Colonic mucosa (tissue), 4 donors: Measurements from ENCODE around the gene DLK2. TPM values are rescaled to one million over a fixed set of nuclear protein-coding genes. Genes with fewer than 3 reads are reported as not detected.

ENCODE experiments used
- DNase-seq: peaks from one replicate; pipeline ENCODE4 v3.0.0-alpha.2; 2020
- H3K27ac ChIP-seq: fragments of 200-600 bp; one replicate; pipeline ENCODE4 v1.8.0; 2021
- H3K27me3 ChIP-seq: fragments of 200-600 bp; one replicate; pipeline ENCODE4 v1.8.0; 2021
- H3K36me3 ChIP-seq: fragments of 200-600 bp; one replicate; pipeline ENCODE4 v1.8.0; 2021
- H3K4me1 ChIP-seq: fragments of 200-600 bp; one replicate; pipeline ENCODE4 v1.8.0; 2021; ENCODE audit warnings: mild to moderate bottlenecking
- H3K4me3 ChIP-seq: fragments of 200-600 bp; one replicate; pipeline ENCODE4 v1.8.0; 2021
- H3K9ac ChIP-seq, 2 donors: one replicate each; pipeline ENCODE4 v1.7.0; 2013; ENCODE audit warnings: control low read depth in 2 of 2, low read depth in 2 of 2, low read length in 2 of 2
- H3K9me3 ChIP-seq: fragments of 200-600 bp; one replicate; pipeline ENCODE4 v1.8.0; 2021
- CTCF ChIP-seq: fragments of 200-600 bp; IDR thresholded peaks from one replicate; pipeline ENCODE4 v1.8.0; 2022; ENCODE audit warnings: antibody characterized with exemption, mild to moderate bottlenecking
- intact Hi-C: fragments of 100-400 bp; cut with DNase I; formaldehyde crosslinking; loops from one replicate; pipeline ENCODE4 v1.14.1; 2022
- total RNA-seq, 2 donors: library from RNA; stranded (reverse); fragmentation: NEBNext Ultra II Directional in 1 of 2; extraction: Animal tissue kit (Norgen Biotek cat#: 25700) in 1 of 2; gene quantifications; one replicate each; pipeline ENCODE4 v1.2.1, GENCODE V29; 2021
- donor health status: healthy.
- donor health status: DM: no; HTN: no; CAD: no.
- donor health status: DM: no; HTN: no; CAD: no.

Gene DLK2
- total RNA-seq, 2 donors from 2014 or later, result 0.19 to 0.22 TPM

- intact Hi-C loops, result no loop called here
- no peak for TF ChIP-seq CTCF
- no peaks in the 10 kb centered on the region for H3K36me3 ChIP-seq
- no peaks in the 10 kb centered on the region for H3K27me3 ChIP-seq
- peak overlapping the region; percentile 16 for H3K27ac ChIP-seq
- no peaks in the 10 kb centered on the region for H3K9me3 ChIP-seq
- H3K4me1 ChIP-seq, result peaks cover 9% of the 10 kb centered on the region
- H3K9ac ChIP-seq, result no peak overlapping the region
- H3K4me3 ChIP-seq, result no peak overlapping the region
- DNase-seq, result no peak
Observed at GRCh38 chr6:43435682-43436437, 19.5 kb downstream of the DLK2 start.

- Histone ChIP-seq H3K4me3 (no peak overlapping the region), H3K4me1 (peaks cover 9% of the 10 kb centered on the region), H3K27ac (no peak overlapping the region), H3K27me3 (no peaks in the 10 kb centered on the region), H3K9me3 (no peaks in the 10 kb centered on the region), H3K36me3 (no peaks in the 10 kb centered on the region), H3K9ac (no peak overlapping the region)
- no peak for TF ChIP-seq CTCF
- no peak for DNase-seq
- intact Hi-C loops, result no loop called here
Observed at GRCh38 chr6:43434943-43435342, 20.4 kb downstream of the DLK2 start.

- Histone ChIP-seq H3K9me3 (no peaks in the 10 kb centered on the region), H3K36me3 (no peaks in the 10 kb centered on the region), H3K4me1 (peaks cover 9% of the 10 kb centered on the region), H3K27ac (no peak overlapping the region), H3K27me3 (no peaks in the 10 kb centered on the region), H3K4me3 (no peak overlapping the region), H3K9ac (no peak overlapping the region)
- no peak for TF ChIP-seq CTCF
- intact Hi-C loops, result no loop called here
- DNase-seq, result no peak
Observed at GRCh38 chr6:43434001-43434840, 21.1 kb downstream of the DLK2 start.

- Histone ChIP-seq H3K4me3 (no peak overlapping the region), H3K9me3 (no peaks in the 10 kb centered on the region), H3K9ac (no peak overlapping the region), H3K27me3 (no peaks in the 10 kb centered on the region), H3K4me1 (peaks cover 14% of the 10 kb centered on the region), H3K27ac (no peak overlapping the region), H3K36me3 (no peaks in the 10 kb centered on the region)
- DNase-seq, result no peak
- intact Hi-C loops, result no loop called here
- no peak for TF ChIP-seq CTCF
Observed at GRCh38 chr6:43433148-43433547, 22.2 kb downstream of the DLK2 start.

- Histone ChIP-seq H3K9ac (no peak overlapping the region), H3K4me3 (no peak overlapping the region), H3K4me1 (peaks cover 14% of the 10 kb centered on the region), H3K36me3 (no peaks in the 10 kb centered on the region), H3K27me3 (no peaks in the 10 kb centered on the region), H3K27ac (no peak overlapping the region), H3K9me3 (no peaks in the 10 kb centered on the region)
- DNase-seq, result no peak
- intact Hi-C loops, result no loop called here
- TF ChIP-seq CTCF, result no peak
Observed at GRCh38 chr6:43432009-43432945, 23.1 kb downstream of the DLK2 start.
